ENCODE measurements around the gene DELE1. TPM values are rescaled to one million over a fixed set of nuclear protein-coding genes. Genes with fewer than 3 reads are reported as not detected.

Gene DELE1
- total RNA-seq, 4 donors from 2014 or later = 57.3 to 87.5 (median 61.0) TPM

DNA sequence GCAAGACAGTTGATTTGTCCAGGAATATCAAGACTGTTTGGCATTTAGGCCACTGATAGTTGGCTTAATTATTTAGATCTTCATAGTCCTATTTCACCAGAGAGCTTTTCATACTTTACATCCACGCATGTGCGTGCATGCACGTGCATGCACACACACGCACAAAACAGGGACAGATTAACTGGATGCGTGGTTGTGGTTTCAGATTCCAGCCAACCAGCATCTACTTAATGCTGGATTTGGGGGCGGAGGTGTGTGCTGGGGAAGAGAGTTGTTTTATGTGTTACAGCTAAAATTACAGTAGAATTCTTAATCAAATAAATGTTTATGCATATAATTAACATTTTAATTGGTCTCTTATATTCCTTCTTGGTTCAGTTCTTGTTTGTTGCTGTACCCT is 52.5 kb downstream of the DELE1 start:
- DNase-seq (ENCODE audit: low spot score) (no peak), ATAC-seq (ENCODE audit: low FRiP score) (no peak)
- TF ChIP-seq, protein P1, sequence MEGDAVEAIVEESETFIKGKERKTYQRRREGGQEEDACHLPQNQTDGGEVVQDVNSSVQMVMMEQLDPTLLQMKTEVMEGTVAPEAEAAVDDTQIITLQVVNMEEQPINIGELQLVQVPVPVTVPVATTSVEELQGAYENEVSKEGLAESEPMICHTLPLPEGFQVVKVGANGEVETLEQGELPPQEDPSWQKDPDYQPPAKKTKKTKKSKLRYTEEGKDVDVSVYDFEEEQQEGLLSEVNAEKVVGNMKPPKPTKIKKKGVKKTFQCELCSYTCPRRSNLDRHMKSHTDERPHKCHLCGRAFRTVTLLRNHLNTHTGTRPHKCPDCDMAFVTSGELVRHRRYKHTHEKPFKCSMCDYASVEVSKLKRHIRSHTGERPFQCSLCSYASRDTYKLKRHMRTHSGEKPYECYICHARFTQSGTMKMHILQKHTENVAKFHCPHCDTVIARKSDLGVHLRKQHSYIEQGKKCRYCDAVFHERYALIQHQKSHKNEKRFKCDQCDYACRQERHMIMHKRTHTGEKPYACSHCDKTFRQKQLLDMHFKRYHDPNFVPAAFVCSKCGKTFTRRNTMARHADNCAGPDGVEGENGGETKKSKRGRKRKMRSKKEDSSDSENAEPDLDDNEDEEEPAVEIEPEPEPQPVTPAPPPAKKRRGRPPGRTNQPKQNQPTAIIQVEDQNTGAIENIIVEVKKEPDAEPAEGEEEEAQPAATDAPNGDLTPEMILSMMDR (IDR thresholded peaks at IDR 0.05) = no peak

DNA sequence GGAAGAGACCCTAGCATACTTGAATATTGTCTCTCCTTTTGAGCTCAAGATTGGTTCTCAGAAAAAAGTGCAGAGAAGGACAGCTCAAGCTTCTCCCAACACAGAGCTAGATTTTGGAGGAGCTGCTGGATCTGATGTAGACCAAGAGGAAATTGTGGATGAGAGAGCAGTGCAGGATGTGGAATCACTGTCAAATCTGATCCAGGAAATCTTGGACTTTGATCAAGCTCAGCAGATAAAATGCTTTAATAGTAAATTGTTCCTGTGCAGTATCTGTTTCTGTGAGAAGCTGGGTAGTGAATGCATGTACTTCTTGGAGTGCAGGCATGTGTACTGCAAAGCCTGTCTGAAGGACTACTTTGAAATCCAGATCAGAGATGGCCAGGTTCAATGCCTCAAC is 54.7 kb downstream of the DELE1 start:
- ATAC-seq (ENCODE audit: low FRiP score) (no peak), DNase-seq (ENCODE audit: low spot score) (no peak)
- TF ChIP-seq, protein P1 (IDR thresholded peaks at IDR 0.05) = no peak

- TF ChIP-seq, protein P1 (IDR thresholded peaks at IDR 0.05) = no peak
- ATAC-seq (ENCODE audit: low FRiP score) = no peak
- no peak for DNase-seq (ENCODE audit: low spot score)
Measured at GRCh38 chr5:141982626-141983025, 59.0 kb downstream of the DELE1 start.

DNA sequence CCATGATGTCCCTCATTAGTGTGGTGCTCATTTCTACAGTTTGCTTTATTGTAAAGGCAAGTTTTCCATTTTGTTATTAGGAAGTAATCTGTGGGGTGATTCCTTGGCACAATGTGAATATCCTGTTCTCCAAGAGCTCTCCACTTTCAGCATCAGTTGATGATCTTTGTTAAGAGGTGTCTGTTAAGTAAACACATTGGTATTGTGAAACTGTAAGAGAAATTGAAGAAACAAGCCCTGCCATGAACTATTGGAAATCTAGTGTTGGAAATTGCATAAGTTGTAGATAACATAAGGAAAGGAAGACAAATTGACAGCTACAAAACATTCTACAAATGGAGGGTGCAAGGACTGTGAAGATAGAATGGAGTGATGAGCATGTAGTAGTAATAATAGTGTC is 62.4 kb downstream of the DELE1 start:
- TF ChIP-seq, protein P1 (IDR thresholded peaks at IDR 0.05) = no peak
- ATAC-seq (ENCODE audit: low FRiP score) = no peak
- DNase-seq (ENCODE audit: low spot score) = no peak

GRCh38 chr5:141989720-141990119 is 66.0 kb downstream of the DELE1 start:
- ATAC-seq (ENCODE audit: low FRiP score) (no peak), DNase-seq (ENCODE audit: low spot score) (no peak)
- TF ChIP-seq, protein P1 (IDR thresholded peaks at IDR 0.05) = no peak

Other genes starting within 250 kb of the DELE1 start
- 10 to 100 TPM in 1 of 4 donors, 1 to 10 TPM in 3; 2.6 to 36.1 (median 9.1) TPM for gene ARAP3, start 241.6 kb upstream of the DELE1 start, total RNA-seq
- gene PCDH1, start 45.5 kb upstream of the DELE1 start, total RNA-seq = 100 to 1,000 TPM in 1 of 4 donors, 10 to 100 TPM in 3; 10.6 to 148 (median 50.6) TPM
- gene PCDH12, start 34.3 kb downstream of the DELE1 start, total RNA-seq = 10 to 100 TPM in 1 of 4 donors, 1 to 10 TPM in 3; 4.0 to 18.9 (median 6.7) TPM
- 100 to 1,000 TPM in 1 of 4 donors, 10 to 100 TPM in 3; 47.3 to 107 (median 66.7) TPM for gene RNF14, start 45.2 kb downstream of the DELE1 start, total RNA-seq
- gene GNPDA1, start 89.2 kb downstream of the DELE1 start, total RNA-seq = 10 to 100 TPM; 28.6 to 37.0 (median 33.2) TPM
- gene NDFIP1, start 184.9 kb downstream of the DELE1 start, total RNA-seq = 10 to 100 TPM; 60.4 to 73.6 (median 64.6) TPM